ENCODE measurements around the gene MCTS1.

DNA sequence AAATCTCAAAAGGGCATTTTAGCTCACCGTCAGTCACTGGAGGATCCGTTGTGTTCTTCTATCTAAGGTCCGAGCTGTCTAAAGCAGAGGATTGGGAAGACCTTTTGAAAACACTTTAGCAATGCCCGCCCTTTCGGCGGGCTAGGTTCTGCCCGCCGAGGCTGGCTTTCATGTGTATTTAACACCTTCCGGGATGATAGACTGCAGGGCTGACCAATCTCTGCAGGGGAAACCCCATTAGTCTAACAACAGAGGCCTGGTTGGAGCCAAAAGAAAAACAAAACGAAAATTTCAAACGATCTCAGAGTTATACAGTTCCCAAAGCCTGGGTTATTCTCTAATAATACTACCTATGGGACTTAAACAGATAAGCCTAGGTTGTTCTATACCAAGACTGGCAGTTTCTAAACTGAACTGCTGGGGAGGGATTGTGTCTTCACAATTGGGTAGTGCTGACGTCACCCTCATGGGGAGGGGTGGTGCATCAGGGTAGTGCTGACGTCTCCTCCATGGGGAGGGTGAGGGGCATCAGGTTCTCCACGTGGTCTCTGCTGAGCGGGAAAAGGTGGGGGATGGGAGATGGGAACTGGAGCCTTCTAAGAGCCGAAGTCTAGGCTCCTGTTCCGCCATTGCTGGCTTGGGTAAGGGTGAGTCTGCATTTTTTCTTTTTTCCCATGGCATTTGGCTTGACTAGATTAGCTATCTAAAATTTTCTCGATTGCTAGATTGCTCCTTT is 28.4 kb upstream of the MCTS1 start:
- TF ChIP-seq CTCF (IDR thresholded peaks at IDR 0.05) (no peak), EP300 (IDR thresholded peaks at IDR 0.05) (no peak), POLR2A (IDR thresholded peaks at IDR 0.05) (no peak)
